ENCODE measurements around the gene PEPD.

PEPD gene

GRCh38 chr19:33510462-33511194 lies 11.0 kb downstream of the PEPD start:
- no peak for DNase-seq

DNA sequence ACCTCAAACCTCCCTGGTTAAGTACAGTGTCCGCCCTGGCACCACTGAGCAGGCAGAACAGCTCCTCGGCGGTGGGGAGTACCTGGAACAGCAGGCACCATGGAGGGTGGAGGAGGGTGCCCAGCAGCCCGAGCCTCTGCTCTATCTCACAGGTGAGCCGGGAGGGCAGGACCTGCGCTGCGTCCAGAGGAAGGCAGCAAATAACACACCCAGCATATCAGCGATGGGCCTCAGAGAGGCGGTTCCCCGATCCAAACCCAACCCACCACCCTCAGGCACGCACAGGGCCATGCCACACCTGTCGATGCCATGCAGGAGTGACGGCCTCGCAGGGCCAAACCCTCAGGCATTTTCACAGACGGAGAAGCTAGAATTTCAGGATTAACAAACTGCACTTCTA lies 11.8 kb downstream of the PEPD start:
- DNase-seq, result no peak

- no peak for DNase-seq
Measured at GRCh38 chr19:33508941-33509614, 12.5 kb downstream of the PEPD start.

DNA sequence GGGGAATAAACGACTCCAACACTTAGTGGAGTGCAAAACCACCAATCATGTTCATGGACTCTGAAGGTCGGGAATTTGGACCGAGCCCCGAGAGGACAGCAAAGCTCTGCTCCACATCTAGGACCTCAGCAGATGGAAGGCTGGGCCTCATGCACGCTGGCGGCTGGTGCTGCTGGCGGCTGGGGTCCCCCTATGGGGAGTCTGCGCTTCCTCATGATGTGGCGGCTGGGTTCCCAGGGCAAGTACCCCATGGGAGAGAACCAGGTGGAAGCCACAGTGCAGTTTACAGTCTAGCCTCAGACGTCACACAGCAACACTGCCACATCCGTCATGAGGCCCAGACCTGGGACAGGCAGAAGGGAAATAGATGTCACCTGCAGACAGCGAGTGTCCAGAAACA lies 13.2 kb downstream of the PEPD start:
- DNase-seq, result no peak

- no peak for DNase-seq
Measured at GRCh38 chr19:33508009-33508408, 13.6 kb downstream of the PEPD start.

DNA sequence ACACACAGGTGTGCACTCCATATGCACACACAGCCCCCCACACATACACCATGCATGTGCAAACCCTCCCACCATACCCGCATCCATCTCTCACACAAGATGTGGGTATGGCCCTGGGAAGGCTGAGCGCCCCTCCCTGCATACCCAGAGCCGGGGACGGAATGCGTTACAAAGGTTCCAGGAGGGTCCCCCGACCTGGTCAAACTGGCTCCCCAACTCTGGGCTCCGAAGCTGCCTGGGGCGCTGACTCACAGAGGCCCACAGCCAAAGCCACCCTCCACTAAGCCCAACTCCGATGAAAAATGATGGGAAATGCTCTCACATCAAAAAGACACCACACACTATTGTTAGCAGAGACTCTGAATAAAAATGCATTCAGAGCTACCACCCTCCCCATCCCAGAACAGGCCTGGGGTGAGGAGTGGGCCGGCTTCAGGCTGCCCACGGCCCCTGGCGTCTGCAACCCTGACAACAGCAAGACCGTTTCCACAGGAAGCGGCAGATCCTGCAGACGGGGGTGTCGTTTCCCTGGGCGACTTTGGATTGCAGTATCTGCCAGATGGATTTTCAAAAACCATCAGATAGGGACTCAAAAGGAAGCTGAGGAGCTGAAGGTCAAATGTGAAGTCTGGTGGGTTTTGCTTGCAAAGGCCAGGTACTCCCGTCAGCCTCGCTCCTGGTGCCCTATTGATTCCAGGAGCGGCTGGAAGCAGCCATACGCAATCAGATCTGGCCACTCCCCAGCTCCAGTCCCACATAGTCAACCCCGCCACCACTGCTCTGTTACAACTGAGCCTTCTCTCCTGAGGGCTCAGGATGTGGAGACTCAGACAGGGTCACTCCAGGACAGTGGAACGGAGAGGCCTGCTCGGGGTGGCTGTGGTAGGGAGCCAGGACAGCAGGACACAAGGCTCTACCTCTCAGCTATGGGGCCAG lies 14.3 kb downstream of the PEPD start:
- DNase-seq, result no peak

DNA sequence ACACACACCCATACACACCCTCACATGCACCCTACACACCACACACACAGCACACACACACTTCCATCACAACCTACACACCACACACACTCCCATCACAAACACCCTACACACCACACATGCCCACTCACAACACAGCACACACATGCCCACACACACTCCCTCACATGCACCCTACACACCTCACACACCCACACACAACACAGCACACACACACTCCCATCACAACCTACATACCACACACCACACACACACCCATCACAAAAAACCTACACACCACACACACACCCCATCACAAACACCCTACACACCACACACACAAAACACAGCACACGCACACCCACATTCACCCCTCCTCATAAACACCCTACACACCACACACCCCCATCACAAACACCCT lies 15.1 kb downstream of the PEPD start:
- no peak for DNase-seq

DNA sequence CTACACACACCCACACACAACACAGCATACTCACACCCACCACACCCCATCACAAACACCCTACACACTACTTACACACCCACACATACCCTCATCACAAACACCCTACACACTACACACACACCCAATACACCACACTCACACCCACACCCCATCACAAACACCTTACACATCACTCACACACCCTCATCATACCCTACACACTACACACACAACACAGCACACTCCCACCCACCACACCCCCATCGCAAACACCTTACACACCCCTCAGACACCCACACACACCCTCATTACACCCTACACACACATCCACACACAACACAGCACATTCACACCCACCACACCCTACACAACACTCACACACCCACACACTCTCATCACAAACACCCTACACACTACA lies 15.8 kb downstream of the PEPD start:
- DNase-seq, result no peak

GRCh38 chr19:33505148-33505547 lies 16.4 kb downstream of the PEPD start:
- DNase-seq, result no peak

DNA sequence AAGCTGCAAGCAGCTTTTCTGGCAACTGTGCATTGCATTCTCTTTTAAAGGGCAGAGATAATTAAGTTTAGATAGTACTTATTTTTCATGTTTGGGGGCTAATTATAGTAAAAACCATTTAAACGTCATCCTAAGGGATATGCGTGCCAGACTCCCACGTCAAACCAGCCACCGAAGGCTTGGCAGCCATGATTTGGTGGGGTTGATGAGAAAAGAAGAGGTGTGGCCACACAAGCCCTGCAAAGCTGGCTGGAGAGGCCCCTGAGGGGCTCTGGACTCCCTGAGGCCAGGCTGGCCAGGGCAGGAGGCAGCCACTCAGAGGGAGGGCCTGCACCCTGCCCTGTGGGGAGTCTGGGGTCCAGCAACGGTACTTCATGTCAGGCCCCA lies 17.5 kb downstream of the PEPD start:
- DNase-seq, result no peak

GRCh38 chr19:33503433-33504057 lies 18.0 kb downstream of the PEPD start:
- DNase-seq, result no peak

- DNase-seq, result peak; percentile 17
Measured at GRCh38 chr19:33503030-33503429, 18.6 kb downstream of the PEPD start.

- no peak for DNase-seq
Measured at GRCh38 chr19:33502521-33502920, 19.1 kb downstream of the PEPD start.

- no peak for DNase-seq
Measured at GRCh38 chr19:33501693-33502356, 19.8 kb downstream of the PEPD start.

DNA sequence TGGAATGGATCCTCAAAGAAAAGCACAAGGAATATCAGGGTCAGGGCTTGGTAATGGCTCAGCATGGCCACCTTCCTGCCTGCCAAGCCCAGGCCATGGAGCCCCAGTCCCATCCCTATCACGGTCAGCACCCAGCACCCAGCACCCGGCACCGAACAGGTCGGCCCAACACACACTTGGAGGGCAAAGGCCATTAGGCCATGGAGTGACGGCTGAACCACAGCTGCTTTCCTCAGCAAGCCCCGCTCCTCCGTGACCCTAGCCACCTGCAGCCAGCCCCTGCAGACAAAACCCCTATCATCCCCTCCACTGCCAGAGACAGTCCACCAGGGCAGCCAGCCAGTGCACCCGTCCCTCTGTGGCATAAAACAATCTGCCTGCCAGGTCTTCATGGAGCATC lies 20.6 kb downstream of the PEPD start:
- no peak for DNase-seq

DNA sequence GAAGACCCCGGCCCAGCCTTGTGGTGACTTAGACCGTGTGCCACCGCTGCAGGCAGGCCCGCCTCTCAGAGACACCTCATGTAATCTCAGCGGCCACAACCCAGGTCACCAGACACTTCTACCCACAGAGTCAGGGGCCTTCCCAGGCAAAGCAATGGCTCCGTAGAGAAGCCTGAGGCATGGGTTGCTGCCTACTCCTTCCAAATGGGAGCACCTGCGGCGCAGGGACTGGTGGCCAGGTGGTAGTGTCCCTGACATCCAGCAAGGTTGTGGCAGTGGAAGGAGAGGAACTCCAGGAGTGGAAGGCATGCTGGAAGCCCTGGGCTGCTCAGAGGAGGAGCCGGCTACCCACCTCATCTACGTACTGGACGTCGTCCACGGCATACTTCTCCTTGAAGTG lies 21.0 kb downstream of the PEPD start:
- no peak for DNase-seq

- no peak for DNase-seq
Measured at GRCh38 chr19:33499671-33500506, 21.7 kb downstream of the PEPD start.

GRCh38 chr19:33499248-33499647 lies 22.3 kb downstream of the PEPD start:
- DNase-seq, result no peak

DNA sequence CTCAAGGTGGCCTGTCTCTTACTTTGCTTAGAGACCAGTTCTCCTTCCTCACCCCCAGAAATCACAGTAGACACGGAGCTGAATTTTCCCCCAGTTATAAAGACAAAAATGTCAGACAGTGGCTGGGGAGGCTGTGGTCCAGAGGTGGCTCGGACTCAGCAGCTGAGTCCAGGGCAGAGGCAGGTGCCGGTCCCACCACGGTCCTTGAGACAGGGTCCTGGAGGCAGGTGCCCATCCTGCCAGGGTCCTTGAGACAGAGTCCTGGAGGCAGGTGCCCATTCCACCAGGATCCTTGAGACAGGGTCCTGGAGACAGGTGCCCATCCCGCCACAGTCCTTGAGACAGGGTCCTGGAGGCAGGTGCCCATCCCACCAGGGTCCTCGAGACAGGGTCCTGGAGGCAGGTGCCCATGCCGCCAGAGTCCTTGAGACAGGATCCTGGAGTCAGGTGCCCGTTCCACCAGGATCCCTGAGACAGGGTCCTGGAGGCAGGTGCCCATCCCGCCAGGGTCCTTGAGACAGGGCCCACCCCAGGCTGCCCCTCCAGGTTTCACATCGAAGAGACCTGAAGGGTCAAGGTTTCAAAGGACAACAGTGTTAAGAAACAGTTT lies 23.1 kb downstream of the PEPD start:
- no peak for DNase-seq

GRCh38 chr19:33497778-33498175 lies 23.8 kb downstream of the PEPD start:
- no peak for DNase-seq

DNA sequence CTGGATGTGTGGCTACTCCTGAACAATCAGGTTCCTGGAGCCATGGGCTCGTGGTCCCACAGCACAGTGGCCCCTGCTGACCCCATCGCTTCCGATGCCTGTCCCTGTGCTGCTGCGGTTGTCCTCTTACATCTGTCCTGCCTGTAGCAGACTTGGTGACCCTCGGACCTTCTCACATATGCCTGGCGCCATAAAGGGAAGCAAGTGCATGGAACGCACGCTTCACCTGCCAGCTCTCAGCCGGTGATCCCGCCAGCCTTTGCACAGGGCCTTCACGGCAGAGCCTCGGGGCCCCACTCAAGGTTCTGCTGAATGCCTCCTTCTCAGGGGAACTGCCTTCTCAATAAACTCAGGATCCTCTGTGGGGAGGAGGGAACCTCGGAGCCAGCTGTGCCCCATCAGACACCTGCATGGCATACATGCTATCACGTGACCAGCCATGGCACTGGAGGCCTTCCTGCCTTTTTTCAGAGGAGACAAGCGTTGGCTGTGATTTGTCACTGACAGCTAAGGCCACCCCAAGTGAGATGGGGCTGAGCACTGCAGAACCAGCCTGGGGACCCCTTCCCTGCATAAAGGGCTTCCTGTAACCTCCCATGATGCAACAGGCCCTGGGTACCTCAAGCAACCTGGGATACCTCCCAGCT lies 24.3 kb downstream of the PEPD start:
- no peak for DNase-seq

All from DMS53 (cell line).